ENCODE results near the gene SLC66A2.

Gene SLC66A2

GRCh38 chr18:79987566-79987965, 36.1 kb upstream of the SLC66A2 start:
- no peak for DNase-seq (ENCODE audit: low read depth)

DNA sequence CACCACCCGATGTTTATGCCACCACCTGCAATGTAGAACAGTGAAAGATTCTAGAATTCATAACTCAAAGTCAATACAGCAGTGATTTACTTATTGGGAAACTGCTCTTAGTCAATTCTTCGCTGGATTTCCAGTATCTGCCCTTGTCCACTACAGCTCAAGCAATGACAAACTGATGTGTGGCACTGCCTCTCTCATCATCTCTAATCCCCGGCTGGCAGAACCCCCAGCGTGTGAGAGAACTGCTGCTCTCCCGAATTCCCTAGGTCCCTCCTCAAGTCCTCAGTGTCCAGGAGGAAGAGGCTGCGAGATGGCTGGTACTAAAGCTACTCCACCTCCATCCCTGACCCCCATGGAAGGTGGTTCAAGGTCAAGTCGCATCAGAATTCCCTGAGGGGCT, 35.3 kb upstream of the SLC66A2 start:
- no peak for TF ChIP-seq CTCF (IDR thresholded peaks at IDR 0.05; ENCODE audit: control insufficient read depth, insufficient read depth, low read depth, low read length, missing control alignments)
- H3K4me3 ChIP-seq (ENCODE audit: control insufficient read depth, low read depth, low read length): peak overlapping the region; percentile 91
- DNase-seq (ENCODE audit: low read depth): no peak

More at GRCh38 chr18:79987566-79987965, 36.1 kb upstream of the SLC66A2 start:
- TF ChIP-seq CTCF (IDR thresholded peaks at IDR 0.05; ENCODE audit: control insufficient read depth, insufficient read depth, low read depth, low read length, missing control alignments): no peak
- peak overlapping the region; percentile 91 for H3K4me3 ChIP-seq (ENCODE audit: control insufficient read depth, low read depth, low read length)

- DNase-seq (ENCODE audit: low read depth): no peak
- no peak overlapping the region for H3K4me3 ChIP-seq (ENCODE audit: control insufficient read depth, low read depth, low read length)
- no peak for TF ChIP-seq CTCF (IDR thresholded peaks at IDR 0.05; ENCODE audit: control insufficient read depth, insufficient read depth, low read depth, low read length, missing control alignments)
These were observed 33.7 kb upstream of the SLC66A2 start for GRCh38 chr18:79985172-79985571.

GRCh38 chr18:79983793-79984192, 32.3 kb upstream of the SLC66A2 start:
- DNase-seq (ENCODE audit: low read depth): no peak
- H3K4me3 ChIP-seq (ENCODE audit: control insufficient read depth, low read depth, low read length): no peak overlapping the region
- TF ChIP-seq CTCF (IDR thresholded peaks at IDR 0.05; ENCODE audit: control insufficient read depth, insufficient read depth, low read depth, low read length, missing control alignments): no peak

- no peak overlapping the region for H3K4me3 ChIP-seq (ENCODE audit: control insufficient read depth, low read depth, low read length)
- no peak for DNase-seq (ENCODE audit: low read depth)
- TF ChIP-seq CTCF (IDR thresholded peaks at IDR 0.05; ENCODE audit: control insufficient read depth, insufficient read depth, low read depth, low read length, missing control alignments): no peak
These were observed 31.8 kb upstream of the SLC66A2 start for GRCh38 chr18:79983253-79983652.

DNA sequence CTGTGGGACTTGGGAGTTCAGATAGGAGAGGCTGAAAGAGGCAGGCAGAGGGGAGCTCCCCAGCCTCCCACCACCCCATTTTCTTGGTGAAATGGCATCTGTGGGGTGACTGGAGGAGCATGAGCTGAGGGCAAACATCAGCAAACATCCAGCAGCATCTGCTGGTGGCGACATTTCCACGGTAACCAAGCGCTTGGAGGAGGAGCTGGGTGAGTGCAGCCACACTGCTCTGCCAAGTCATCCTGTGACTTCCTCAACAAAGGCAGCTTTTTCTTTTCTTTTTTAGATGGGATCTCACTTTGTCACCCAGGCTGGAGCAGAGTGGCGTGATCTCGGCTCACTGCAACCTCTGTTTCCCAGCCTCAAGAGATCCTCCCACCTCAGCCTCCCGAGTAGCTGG, 31.3 kb upstream of the SLC66A2 start:
- DNase-seq (ENCODE audit: low read depth): no peak
- no peak overlapping the region for H3K4me3 ChIP-seq (ENCODE audit: control insufficient read depth, low read depth, low read length)
- no peak for TF ChIP-seq CTCF (IDR thresholded peaks at IDR 0.05; ENCODE audit: control insufficient read depth, insufficient read depth, low read depth, low read length, missing control alignments)

- no peak for DNase-seq (ENCODE audit: low read depth)
- no peak overlapping the region for H3K4me3 ChIP-seq (ENCODE audit: control insufficient read depth, low read depth, low read length)
- no peak for TF ChIP-seq CTCF (IDR thresholded peaks at IDR 0.05; ENCODE audit: control insufficient read depth, insufficient read depth, low read depth, low read length, missing control alignments)
These were observed 29.1 kb upstream of the SLC66A2 start for GRCh38 chr18:79980585-79980984.
